Prostate gland (tissue), 2 donors: ENCODE data around the gene SLC44A4.

Source experiments
- CTCF ChIP-seq, 4 experiments: fragments of 200-600 bp in 2 of 4; fragments of 450-650 bp in 2 of 4; sonication (generic) in 2 of 4; IDR thresholded peaks; 1 replicate in 3 of 4; 2 replicates in 1 of 4; pipeline ENCODE4 v1.5.1; 2016 to 2019; ENCODE audit warnings: antibody characterized with exemption in 4 of 4, mild to moderate bottlenecking in 2 of 4, moderate library complexity in 2 of 4
- POLR2AphosphoS5 ChIP-seq: sonication (generic); formaldehyde crosslinking; IDR thresholded peaks from one replicate; pipeline ENCODE4 v1.6.1; 2017; ENCODE audit warnings: antibody characterized with exemption

GRCh38 chr6:31901415-31901952, 22.7 kb upstream of the SLC44A4 start:
- TF ChIP-seq POLR2AphosphoS5 (peak; percentile 21), CTCF (IDR thresholded peaks at IDR 0.05) (no peak)
